Measurements from ENCODE around the gene ST6GALNAC5. TPM values are rescaled to one million over a fixed set of nuclear protein-coding genes. Genes with fewer than 3 reads are reported as not detected.
A peak's percentile ranks its signal among the peaks of the same experiment; 100 is the strongest.

ST6GALNAC5 gene
- total RNA-seq, 6 donors from 2014 or later = 18.9 to 54.9 (median 28.0) TPM

- no peak overlapping the region for H3K4me3 ChIP-seq
- H3K4me1 ChIP-seq = no peaks in the 10 kb centered on the region
- no peaks in the 10 kb centered on the region for H3K36me3 ChIP-seq
- no peaks in the 10 kb centered on the region for H3K27me3 ChIP-seq
- ATAC-seq (ENCODE audit: low FRiP score in 2 of 2) (peak; percentile 23 to 26), DNase-seq (no peak)
- H3K9me3 ChIP-seq = no peaks in the 10 kb centered on the region
- WGBS, 2 donors = 68 to 79% methylated on average over 8 of the region's 8 CpGs
- TF ChIP-seq POLR2AphosphoS5 (IDR thresholded peaks at IDR 0.05) = no peak
- TF ChIP-seq EP300 (IDR thresholded peaks at IDR 0.05) = no peak
- no peak for TF ChIP-seq CTCF (IDR thresholded peaks at IDR 0.05)
- H3K27ac ChIP-seq = no peak overlapping the region
Measured at GRCh38 chr1:76939050-76939816, 72.0 kb downstream of the ST6GALNAC5 start.

DNA sequence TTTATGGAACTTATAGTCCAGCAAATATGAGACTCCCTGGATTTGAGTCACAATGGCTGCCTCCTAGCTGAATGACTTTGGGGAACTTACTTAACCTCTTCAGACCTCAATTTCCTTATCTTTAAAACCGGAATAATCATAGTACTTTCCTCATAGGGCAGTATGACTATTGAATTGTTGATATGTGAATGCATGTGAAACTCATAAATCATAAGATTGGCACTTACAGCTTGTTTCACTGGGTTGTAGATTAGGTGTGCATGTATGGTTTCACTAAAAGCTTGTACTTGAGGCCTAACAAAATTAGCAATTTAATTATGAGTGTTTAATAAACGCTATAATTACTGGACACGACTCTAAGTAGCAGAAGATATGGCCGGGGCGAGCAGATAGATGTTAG is 72.5 kb downstream of the ST6GALNAC5 start:
- Histone ChIP-seq H3K9me3 (no peaks in the 10 kb centered on the region), H3K4me1 (no peaks in the 10 kb centered on the region), H3K4me3 (no peak overlapping the region), H3K27me3 (no peaks in the 10 kb centered on the region), H3K27ac (no peak overlapping the region), H3K36me3 (no peaks in the 10 kb centered on the region)
- no peak for TF ChIP-seq CTCF (IDR thresholded peaks at IDR 0.05)
- TF ChIP-seq EP300 (IDR thresholded peaks at IDR 0.05) = no peak
- TF ChIP-seq POLR2AphosphoS5 (IDR thresholded peaks at IDR 0.05) = no peak
- TF ChIP-seq POLR2A (IDR thresholded peaks at IDR 0.05) = no peak
- ATAC-seq (ENCODE audit: low FRiP score in 2 of 2) = no peak
- no peak for DNase-seq
- WGBS, 2 donors = 85 to 87% methylated on average over 5 of the region's 5 CpGs

GRCh38 chr1:76940571-76941335 is 73.5 kb downstream of the ST6GALNAC5 start:
- TF ChIP-seq EP300 (IDR thresholded peaks at IDR 0.05) = no peak
- Histone ChIP-seq H3K4me3 (no peak overlapping the region), H3K36me3 (no peaks in the 10 kb centered on the region), H3K9me3 (no peaks in the 10 kb centered on the region), H3K4me1 (no peaks in the 10 kb centered on the region), H3K27me3 (no peaks in the 10 kb centered on the region), H3K27ac (no peak overlapping the region)
- WGBS, 2 donors = 81 to 83% methylated on average over 4 of the region's 4 CpGs
- DNase-seq (no peak), ATAC-seq (ENCODE audit: low FRiP score in 2 of 2) (peak in 1 of 2 donors; percentile 31)

GRCh38 chr1:76942549-76942948 is 75.3 kb downstream of the ST6GALNAC5 start:
- no peak for DNase-seq
- H3K27me3 ChIP-seq = no peaks in the 10 kb centered on the region
- H3K27ac ChIP-seq = no peak overlapping the region
- H3K9me3 ChIP-seq = no peaks in the 10 kb centered on the region
- TF ChIP-seq EP300 (IDR thresholded peaks at IDR 0.05) = no peak
- no peak for TF ChIP-seq CTCF (IDR thresholded peaks at IDR 0.05)
- H3K4me3 ChIP-seq = no peak overlapping the region
- H3K36me3 ChIP-seq = no peaks in the 10 kb centered on the region
- peak in 1 of 2 donors; percentile 68 for ATAC-seq (ENCODE audit: low FRiP score in 2 of 2)
- WGBS, 2 donors = 69 to 100% methylated on average over 1 to 2 of the region's 2 CpGs
- H3K4me1 ChIP-seq = no peaks in the 10 kb centered on the region

GRCh38 chr1:76944942-76945341 is 77.7 kb downstream of the ST6GALNAC5 start:
- DNase-seq (no peak), ATAC-seq (ENCODE audit: low FRiP score in 2 of 2) (no peak)
- TF ChIP-seq CTCF (IDR thresholded peaks at IDR 0.05) (no peak), POLR2AphosphoS5 (IDR thresholded peaks at IDR 0.05) (no peak), POLR2A (IDR thresholded peaks at IDR 0.05) (no peak), EP300 (IDR thresholded peaks at IDR 0.05) (no peak)
- Histone ChIP-seq H3K4me3 (no peak overlapping the region), H3K36me3 (no peaks in the 10 kb centered on the region), H3K4me1 (no peaks in the 10 kb centered on the region), H3K27ac (no peak overlapping the region), H3K9me3 (no peaks in the 10 kb centered on the region), H3K27me3 (no peaks in the 10 kb centered on the region)
- WGBS, 2 donors = 61 to 69% methylated on average over 2 of the region's 2 CpGs
